Activated B cell treated with CpG ODN at 0.5 μM for 24 hours (primary cell): ENCODE data around the gene LCN1. TPM values are rescaled to one million over a fixed set of nuclear protein-coding genes. Genes with fewer than 3 reads are reported as not detected.
A peak's percentile ranks its signal among the peaks of the same experiment; 100 is the strongest.

Experiments used
- ATAC-seq: fragments of 200-7000 bp; cut with Tn5 transposase; one replicate; pipeline ENCODE4 v1.10.0; 2021; ENCODE audit warnings: low read depth, mild to moderate bottlenecking, moderate library complexity
- CTCF ChIA-PET: fragments of 350-600 bp; sonication (Branson Sonifier 250); formaldehyde crosslinking; loops from one replicate; lab custom pipeline; 2021; ENCODE audit warnings: antibody characterized with exemption; lab: Charles Lee
- POLR2A ChIA-PET: fragments of 350-600 bp; sonication (Branson Sonifier 250); formaldehyde crosslinking; loops from one replicate; lab custom pipeline; 2021; ENCODE audit warnings: antibody characterized with exemption; lab: Charles Lee
- DNase-seq: peaks from one replicate; pipeline ENCODE4 v3.0.0; 2022
- H3K27ac Mint-ChIP-seq: one replicate; pipeline ENCODE4 v1.8.0; 2020; ENCODE audit warnings: mixed read lengths
- H3K27me3 Mint-ChIP-seq: one replicate; pipeline ENCODE4 v1.8.0; 2021; ENCODE audit warnings: mixed read lengths
- H3K36me3 Mint-ChIP-seq: one replicate; pipeline ENCODE4 v1.8.0; 2021; ENCODE audit warnings: low read depth, mixed read lengths
- H3K4me1 Mint-ChIP-seq: one replicate; pipeline ENCODE4 v1.8.0; 2021; ENCODE audit warnings: mixed read lengths
- H3K4me3 Mint-ChIP-seq: one replicate; pipeline ENCODE4 v1.8.0; 2020; ENCODE audit warnings: mild to moderate bottlenecking, mixed read lengths
- H3K9me3 Mint-ChIP-seq: one replicate; pipeline ENCODE4 v1.8.0; 2020; ENCODE audit warnings: mixed read lengths
- intact Hi-C: fragments of 100-400 bp; cut with micrococcal nuclease; formaldehyde crosslinking; loops from one replicate; pipeline ENCODE4 v1.15.1; 2024
- total RNA-seq: library from RNA; stranded (reverse); gene quantifications from 2 replicates; pipeline ENCODE4 v1.2.3, GENCODE V29; 2022
- TF ChIP-seq, protein P1 (sequence below): fragments of 200-600 bp; IDR thresholded peaks from one replicate; pipeline ENCODE4 v1.8.0; 2022; ENCODE audit warnings: antibody characterized with exemption, mild to moderate bottlenecking

LCN1 gene
- total RNA-seq, 1 donor from 2014 or later: not detected

DNA sequence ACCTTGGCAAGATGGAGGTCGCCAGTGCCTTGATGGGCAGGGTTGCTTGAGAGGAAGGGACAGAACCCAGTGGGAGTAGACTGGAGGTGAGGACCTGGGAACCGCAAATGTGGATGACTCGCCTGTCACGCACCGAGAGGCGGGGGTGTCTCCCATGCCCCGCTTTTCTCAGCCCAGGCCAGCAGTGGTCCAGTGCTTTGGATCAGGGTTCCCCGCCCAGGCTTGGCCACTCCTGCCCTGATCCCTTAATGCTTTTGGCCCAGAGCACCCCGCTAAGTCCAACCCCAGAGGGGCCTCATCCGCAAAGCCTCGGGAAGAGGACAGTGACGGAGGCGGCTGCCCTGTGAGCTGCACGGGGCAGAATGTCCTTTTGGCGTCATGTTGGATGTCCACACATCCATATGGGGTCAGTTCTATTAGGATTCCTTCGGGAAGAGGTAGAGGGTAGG lies 18.3 kb upstream of the LCN1 start:
- ChIA-PET POLR2A (no interaction called here), CTCF (no interaction called here)
- intact Hi-C loops: loop anchor here (5.0 kb wide), 1 partner anchor 1436 kb away; the partner anchor contains the start of gene BRD3
- DNase-seq (no peak), ATAC-seq (no peak)
- no peaks in the 10 kb centered on the region for H3K27me3 Mint-ChIP-seq
- peak overlapping the region; percentile 97 for H3K4me3 Mint-ChIP-seq
- H3K27ac Mint-ChIP-seq: no peak overlapping the region
- TF ChIP-seq, protein P1, sequence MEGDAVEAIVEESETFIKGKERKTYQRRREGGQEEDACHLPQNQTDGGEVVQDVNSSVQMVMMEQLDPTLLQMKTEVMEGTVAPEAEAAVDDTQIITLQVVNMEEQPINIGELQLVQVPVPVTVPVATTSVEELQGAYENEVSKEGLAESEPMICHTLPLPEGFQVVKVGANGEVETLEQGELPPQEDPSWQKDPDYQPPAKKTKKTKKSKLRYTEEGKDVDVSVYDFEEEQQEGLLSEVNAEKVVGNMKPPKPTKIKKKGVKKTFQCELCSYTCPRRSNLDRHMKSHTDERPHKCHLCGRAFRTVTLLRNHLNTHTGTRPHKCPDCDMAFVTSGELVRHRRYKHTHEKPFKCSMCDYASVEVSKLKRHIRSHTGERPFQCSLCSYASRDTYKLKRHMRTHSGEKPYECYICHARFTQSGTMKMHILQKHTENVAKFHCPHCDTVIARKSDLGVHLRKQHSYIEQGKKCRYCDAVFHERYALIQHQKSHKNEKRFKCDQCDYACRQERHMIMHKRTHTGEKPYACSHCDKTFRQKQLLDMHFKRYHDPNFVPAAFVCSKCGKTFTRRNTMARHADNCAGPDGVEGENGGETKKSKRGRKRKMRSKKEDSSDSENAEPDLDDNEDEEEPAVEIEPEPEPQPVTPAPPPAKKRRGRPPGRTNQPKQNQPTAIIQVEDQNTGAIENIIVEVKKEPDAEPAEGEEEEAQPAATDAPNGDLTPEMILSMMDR: no peak
- H3K36me3 Mint-ChIP-seq: peaks cover 37% of the 10 kb centered on the region
- no peaks in the 10 kb centered on the region for H3K9me3 Mint-ChIP-seq
- H3K4me1 Mint-ChIP-seq: peaks cover 30% of the 10 kb centered on the region

DNA sequence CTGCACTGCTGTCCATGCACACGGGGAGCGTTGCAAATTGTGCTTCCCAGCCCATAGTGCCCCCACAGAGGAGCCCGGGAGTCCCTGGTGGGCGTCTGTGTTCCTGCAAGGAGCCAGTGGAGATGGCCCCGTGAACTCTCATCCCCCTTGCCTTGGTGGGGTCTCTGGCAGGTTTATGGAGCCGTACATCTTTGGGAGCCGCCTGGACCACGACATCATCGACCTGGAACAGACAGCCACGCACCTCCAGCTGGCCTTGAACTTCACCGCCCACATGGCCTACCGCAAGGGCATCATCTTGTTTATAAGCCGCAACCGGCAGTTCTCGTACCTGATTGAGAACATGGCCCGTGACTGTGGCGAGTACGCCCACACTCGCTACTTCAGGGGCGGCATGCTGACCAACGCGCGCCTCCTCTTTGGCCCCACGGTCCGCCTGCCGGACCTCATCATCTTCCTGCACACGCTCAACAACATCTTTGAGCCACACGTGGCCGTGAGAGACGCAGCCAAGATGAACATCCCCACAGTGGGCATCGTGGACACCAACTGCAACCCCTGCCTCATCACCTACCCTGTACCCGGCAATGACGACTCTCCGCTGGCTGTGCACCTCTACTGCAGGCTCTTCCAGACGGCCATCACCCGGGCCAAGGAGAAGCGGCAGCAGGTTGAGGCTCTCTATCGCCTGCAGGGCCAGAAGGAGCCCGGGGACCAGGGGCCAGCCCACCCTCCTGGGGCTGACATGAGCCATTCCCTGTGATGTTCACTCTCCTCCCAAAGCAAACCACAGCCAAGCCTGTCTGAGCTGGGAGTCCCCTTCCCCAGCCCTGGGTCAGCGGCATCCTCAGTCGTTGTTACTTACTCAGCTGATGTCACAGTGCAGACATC lies 17.6 kb upstream of the LCN1 start:
- Mint-ChIP-seq H3K9me3 (no peaks in the 10 kb centered on the region), H3K4me3 (peak overlapping the region; percentile 24), H3K4me1 (peaks cover 30% of the 10 kb centered on the region), H3K27ac (no peak overlapping the region), H3K27me3 (no peaks in the 10 kb centered on the region), H3K36me3 (peaks cover 37% of the 10 kb centered on the region)
- DNase-seq: no peak
- intact Hi-C loops: loop anchor here (5.0 kb wide), 1 partner anchor 1436 kb away; the partner anchor contains the start of gene BRD3
- TF ChIP-seq, protein P1: no peak
- POLR2A ChIA-PET: no interaction called here
- CTCF ChIA-PET: interaction anchor here (2.2 kb wide), 1 partner anchor 18 kb away, joined by 6 read pairs; no protein-coding TSS in a partner anchor
- ATAC-seq: no peak

DNA sequence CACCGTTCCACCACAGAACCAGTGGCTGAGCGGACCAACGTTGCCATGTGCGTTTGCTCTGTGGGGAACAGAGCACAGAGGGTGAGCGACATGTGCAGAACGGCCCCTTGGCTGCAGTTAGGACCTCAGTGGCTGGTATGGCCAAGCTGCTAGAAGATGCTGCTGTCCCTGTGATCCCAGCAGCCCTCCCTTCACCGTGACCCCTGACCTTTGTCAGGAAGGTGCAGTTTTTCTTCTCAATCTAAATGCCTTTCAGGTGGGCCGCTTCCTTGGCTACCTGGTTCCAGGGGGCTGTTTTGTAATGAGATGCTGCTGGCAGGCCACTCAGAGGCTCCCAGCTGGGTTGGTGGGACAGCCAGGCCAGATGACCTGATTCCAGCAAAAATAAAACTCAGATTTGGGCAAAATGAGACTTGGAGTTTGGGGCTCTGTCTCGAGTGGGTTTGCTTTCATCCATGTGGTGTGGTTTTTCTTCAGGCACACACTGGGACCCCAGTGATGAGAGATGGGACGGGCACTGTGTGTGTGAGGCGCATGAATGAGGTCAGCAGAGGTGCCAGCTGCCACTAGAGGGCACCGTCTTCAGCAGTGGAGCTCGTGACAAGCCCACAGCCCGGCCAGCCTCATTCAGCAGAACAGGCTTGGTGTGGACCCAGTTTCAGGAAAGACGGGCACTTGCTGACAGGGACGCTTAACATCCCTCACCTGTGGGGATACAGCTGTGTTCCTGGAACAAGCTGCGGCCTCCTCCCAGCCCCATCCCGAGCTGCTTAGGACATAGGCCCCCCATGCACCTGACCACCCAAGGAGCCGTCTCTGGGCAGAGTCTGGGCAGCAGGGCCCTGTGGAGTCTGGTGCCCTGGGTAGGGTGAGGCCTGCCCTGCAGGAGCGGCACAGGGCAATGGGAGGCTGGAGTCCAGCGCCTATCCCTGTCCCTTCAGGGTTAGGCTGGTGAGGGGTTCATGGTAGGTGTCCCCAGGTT lies 16.7 kb upstream of the LCN1 start:
- no peak for ATAC-seq
- no peak overlapping the region for H3K4me3 Mint-ChIP-seq
- intact Hi-C loops: loop anchor here (5.0 kb wide), 1 partner anchor 1437 kb away; the partner anchor contains the start of gene BRD3

DNA sequence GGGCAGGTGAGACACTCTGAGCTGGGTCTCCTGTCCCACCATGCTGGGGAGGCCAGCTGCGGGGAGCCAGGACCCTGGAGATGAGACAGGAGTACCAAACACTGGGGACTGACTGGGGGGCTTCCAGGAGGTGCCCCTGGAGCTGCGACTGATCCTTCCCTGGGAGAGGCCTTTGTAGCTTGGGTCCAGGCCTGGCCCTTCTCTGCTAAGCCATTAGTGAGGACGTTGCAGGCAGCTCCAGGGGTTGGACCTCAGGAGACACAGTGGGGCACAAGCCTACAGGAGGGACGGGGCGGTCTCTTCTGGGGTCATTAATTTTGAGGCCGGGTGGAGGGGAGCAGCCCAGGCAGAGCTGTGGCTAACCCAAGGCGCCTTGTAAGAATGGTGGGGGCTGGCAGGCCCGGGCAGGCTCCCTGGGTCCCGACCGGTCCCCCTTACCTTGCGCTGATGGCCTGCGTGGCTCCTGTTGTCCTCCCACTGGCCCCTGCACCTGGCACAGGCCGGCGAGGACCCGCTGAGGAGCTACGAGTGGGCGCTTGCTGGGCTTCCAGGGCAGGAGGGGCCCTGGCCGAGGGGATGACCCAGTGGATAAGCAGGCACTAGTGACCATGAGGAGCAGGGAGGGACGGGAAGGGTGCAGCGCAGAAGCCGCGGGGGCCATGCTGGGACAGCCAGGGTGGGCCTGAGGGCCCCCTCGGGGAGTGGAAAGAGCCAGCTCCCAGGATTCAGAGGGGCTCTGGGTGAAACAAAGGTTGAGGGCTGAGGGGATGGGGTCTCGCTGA lies 15.6 kb upstream of the LCN1 start:
- no peak for DNase-seq
- peaks cover 8% of the 10 kb centered on the region for H3K9me3 Mint-ChIP-seq
- TF ChIP-seq, protein P1: no peak
- ChIA-PET POLR2A (no interaction called here), CTCF (interaction anchor here (0.8 to 2.2 kb wide), 3 partner anchors 19 to 32 kb away, joined by 3 to 6 read pairs (median 3); no protein-coding TSS in a partner anchor)
- peaks cover 20% of the 10 kb centered on the region for H3K4me1 Mint-ChIP-seq
- no peak overlapping the region for H3K27ac Mint-ChIP-seq
- ATAC-seq: no peak
- intact Hi-C loops: no loop called here
- H3K27me3 Mint-ChIP-seq: no peaks in the 10 kb centered on the region
- peaks cover 35% of the 10 kb centered on the region for H3K36me3 Mint-ChIP-seq
- H3K4me3 Mint-ChIP-seq: no peak overlapping the region

More for the DNA sequence above, 16.7 kb upstream of the LCN1 start:
- peaks cover 37% of the 10 kb centered on the region for H3K36me3 Mint-ChIP-seq
- H3K4me1 Mint-ChIP-seq: peaks cover 23% of the 10 kb centered on the region
- no peaks in the 10 kb centered on the region for H3K27me3 Mint-ChIP-seq
- TF ChIP-seq, protein P1: no peak
- POLR2A ChIA-PET: no interaction called here
- CTCF ChIA-PET: interaction anchor here (0.8 to 2.2 kb wide), 3 partner anchors 18 to 31 kb away, joined by 3 to 6 read pairs (median 3); no protein-coding TSS in a partner anchor
- peaks cover 5% of the 10 kb centered on the region for H3K9me3 Mint-ChIP-seq
- H3K27ac Mint-ChIP-seq: no peak overlapping the region
- DNase-seq: peak; percentile 41
